Fibroblast of skin of right biceps (primary cell): ENCODE measurements around the gene JCHAIN.
"Not testable (repeated sequence)": the region's sequence is repeated elsewhere in the genome, so short reads cannot be mapped to it uniquely, and the experiment has no call there.

ENCODE experiments used
- DNase-seq: peaks from one replicate; pipeline ENCODE4 v3.0.0-alpha.2; 2013

JCHAIN gene

DNA sequence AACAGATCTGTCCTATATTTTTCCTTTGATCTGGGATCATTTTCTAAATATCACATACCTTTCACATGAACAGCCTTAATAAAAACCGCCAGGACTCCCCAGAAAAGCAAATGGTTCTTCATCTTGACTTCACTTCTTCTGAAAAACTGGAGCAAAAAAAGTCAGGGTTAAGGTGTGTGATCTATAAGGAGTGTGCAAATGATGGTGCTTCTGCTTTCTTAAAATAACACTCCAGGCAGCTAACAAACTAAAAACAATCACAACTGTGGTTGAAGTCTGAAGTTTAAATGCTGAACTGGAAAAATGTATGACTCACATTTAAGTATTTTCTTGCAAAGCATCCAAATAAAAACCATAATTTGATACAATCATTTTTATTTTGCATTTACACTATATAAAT is at the start of gene JCHAIN:
TSS of gene JCHAIN (minus strand) at position 140 of the 400 bp plus-strand sequence. CDS start at position 122, 18 bp downstream.
- peak; percentile 34 for DNase-seq

DNA sequence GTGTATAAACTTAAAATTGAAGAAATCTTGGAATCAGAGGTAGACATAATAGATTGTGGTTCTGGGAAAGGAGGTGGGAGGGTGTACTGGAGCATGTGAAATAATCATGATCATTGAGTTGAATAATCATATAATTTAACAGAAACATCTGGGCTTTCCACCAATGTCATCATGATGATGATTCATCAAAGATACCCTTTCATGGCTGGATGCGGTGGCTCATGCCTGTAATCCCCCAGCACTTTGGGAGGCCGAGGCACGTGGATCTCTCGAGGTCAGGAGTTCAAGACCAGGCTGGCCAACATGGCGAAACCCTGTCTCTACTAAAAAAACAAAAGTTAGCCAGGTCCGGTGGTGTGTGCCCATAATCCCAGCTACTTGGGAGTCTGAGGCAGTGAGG is 48.8 kb upstream of the JCHAIN start:
- DNase-seq, result peak; percentile 53

DNA sequence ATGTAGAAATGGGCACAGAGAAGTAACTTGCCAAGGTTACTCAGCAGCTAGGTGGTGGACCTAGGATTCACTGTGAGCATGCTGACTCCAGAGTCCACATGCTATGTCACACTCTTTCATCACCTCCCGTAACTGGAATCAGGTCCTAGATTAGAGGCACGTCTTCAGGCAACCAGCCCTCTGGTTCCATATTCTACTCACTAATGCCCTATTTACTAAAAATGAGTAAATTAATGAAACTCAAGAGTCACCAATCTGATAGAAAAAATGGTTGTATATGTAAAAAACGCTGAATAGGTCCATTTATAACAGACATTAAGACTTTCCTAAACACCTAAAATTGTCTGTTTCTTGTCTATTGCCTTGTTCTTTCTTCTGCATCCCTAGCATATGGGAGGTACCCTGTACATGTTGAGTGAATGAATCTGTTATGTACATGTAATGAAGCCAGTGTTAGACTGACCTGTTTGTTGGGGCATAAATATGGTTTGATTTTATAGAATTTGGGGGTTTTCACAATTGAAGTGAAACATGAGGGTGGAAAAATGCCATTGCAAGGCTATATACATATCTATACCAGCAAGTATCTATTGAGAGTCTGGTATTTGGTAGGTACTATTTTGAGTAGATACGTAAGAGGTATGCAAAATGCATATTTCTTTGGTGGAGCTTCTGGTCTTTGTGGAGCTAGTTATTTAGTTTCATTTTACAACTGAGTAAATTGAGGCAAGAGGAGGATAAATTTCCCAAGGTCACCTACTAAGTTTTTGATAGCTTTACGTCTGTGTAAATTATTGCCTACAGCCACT is 48.0 kb upstream of the JCHAIN start:
- no peak for DNase-seq

DNA sequence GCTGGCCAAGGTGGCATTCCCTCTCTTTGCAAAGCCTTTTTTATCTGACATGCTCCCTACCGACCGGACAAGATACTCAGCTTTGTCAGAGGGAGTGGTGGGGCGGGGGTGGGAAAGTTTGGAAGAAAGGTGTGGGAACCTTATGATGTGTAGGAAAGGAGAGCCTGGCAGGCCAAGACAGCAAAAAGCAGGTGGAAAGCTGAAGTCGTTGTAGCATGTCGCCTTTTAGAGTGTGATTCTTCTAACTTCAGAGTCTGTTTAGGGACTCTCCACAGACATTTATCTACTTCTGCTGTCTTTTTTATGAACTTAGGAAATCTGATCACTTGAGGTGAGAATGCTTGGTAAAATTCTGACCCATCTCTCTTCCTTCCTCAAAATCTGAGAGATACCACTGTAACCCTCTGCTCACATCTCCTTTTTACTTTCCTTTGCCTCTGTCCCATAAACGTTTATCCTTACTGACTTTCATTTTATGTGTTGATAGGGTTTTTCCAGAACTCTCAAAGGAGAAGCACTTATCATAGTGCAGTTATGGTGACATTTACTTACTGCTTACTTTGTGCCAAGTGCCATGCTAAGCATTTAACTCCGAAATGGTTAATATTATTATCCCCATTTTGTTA is 47.3 kb upstream of the JCHAIN start:
- DNase-seq, result no peak

DNA sequence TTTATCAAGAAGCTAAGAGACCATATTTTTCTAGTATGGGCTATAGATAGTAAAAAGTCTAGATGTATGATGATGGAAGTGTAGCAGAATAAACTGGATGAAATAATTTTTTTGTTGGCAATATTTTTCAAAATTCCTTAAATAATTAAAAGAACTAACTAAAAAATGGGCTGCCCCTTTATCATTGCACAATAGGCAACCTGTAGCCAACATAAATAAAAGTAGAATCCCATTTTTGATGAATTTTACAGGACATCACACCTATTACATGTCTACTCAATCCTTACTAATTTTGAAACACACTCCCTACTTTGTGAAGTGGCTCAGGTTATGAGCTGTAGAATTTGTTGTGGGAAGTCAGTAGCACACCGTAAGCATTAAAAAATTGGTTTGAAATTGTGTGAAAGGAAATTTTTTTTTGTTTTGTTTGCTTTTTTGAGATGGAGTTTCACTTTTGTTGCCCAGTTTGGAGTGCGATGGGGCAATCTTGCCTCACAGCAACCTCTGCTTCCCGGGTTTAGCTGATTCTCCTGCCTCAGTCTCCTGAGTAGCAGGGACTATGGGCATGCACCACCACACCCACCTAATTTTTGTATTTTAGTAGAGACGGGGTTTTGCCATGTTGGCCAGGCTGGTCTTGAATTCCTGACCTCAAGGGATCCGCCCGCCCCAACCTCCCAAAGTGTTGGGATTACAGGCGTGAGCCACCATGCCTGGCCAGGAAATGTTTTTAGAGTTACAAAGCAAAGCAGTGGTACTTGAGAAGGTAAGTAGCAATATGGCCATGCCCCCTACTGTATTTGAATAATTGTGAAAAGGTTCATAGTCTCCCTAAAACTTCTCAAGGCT is 46.5 kb upstream of the JCHAIN start:
- no peak for DNase-seq

DNA sequence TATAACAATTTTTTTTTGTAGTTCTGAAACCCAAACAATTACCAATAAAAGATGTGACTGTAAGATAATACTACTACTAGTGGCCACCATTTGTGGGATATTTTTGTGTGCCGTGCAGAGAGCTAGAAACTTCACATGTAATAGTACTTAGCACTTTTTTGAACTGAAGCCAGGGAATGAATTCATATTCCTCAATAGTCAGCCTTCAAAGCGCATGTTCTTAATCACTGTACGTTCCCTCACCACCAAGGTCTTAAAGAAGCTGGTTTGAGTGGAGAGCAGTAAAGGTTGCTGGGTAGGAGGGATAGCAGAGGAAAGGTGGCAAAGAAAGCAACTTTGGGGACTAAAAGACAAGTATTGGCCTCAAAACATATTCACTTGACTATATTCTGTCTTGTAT is 45.8 kb upstream of the JCHAIN start:
- DNase-seq, result peak; percentile 22

DNA sequence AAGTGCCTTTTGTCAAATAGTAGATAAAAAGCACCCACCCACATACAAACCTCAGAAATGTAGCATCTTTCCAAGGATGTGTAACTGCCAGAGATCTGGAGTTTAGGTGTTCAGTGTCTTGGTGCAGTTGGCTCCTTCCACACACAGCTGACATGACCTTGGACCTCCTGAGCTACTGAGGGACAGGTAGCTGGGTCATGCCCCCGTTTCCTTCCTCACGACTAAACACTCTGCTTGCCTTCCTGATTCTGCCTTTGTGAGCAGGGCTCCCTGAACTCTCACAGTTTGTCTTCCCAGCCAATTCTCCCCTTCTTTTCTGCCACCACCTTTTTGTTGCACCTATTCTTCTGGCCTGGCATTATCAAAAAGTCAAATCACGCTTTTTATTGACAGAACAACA is 45.3 kb upstream of the JCHAIN start:
- DNase-seq, result no peak

DNA sequence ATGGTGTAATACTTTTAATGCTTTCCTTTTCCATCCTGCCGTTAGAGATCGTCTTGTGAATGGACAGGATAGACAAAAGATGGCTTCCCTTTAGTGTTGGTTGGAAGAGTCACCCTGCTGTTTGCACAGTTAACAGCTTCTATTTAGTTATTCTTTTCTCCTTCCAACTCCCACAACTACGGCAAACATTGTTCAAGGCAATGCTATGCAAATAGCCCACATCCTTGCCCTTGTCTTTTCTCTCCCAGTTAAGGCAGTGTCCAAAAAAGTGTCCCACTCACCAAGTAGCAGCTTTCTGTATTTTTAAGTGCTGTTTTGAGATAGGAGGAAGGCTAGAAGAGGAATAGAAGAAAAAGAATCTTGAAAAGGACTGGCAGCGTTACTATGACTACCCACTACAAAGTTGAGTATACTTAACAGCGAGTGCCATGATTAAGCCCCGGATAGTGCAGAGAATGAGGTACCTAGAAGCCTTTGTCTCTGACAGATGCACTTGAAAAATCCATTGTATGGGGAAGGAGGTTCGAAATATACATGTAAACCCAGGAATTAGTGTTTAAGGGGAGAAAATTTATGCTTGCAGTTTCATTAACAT is 43.4 kb upstream of the JCHAIN start:
- DNase-seq, result no peak

DNA sequence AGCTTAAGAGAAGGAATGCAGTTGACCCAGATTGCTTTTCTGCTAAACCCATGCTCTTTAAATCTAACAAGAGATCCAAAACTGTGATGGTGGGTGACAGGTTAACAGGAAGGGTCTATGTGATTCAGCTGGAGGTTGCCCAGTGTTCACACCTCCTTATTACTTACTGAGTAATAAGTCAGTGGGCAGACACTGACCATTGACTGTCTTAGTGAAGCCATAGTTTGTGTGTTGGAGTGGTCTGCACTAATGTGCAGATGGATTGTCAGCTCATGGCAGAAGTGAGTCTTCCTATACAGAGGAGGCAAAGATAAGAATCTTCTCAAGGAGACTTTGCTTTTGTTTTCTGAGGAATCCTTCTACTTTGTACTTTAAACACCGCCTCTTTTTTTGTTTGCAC is 40.2 kb upstream of the JCHAIN start:
- no peak for DNase-seq

DNA sequence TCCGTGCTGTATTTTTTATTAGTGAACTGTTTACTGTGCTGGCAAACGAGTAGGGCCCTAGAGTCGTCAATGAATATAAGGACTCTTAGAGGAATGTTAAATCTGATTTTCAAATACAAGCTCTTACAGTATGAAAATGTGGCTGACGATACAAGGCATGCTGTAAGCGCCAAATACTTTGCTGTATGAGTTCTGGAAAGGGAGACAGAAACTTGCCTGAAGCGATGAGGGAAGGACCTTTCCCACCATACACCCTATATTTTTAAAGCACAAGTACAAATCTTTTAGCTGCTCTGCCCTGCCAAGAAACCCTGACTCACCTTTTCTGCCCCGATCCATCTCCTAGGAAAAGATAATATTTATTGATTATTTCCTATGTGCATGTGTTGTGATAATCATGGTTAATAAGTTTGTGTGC is 39.7 kb upstream of the JCHAIN start:
- DNase-seq, result no peak

DNA sequence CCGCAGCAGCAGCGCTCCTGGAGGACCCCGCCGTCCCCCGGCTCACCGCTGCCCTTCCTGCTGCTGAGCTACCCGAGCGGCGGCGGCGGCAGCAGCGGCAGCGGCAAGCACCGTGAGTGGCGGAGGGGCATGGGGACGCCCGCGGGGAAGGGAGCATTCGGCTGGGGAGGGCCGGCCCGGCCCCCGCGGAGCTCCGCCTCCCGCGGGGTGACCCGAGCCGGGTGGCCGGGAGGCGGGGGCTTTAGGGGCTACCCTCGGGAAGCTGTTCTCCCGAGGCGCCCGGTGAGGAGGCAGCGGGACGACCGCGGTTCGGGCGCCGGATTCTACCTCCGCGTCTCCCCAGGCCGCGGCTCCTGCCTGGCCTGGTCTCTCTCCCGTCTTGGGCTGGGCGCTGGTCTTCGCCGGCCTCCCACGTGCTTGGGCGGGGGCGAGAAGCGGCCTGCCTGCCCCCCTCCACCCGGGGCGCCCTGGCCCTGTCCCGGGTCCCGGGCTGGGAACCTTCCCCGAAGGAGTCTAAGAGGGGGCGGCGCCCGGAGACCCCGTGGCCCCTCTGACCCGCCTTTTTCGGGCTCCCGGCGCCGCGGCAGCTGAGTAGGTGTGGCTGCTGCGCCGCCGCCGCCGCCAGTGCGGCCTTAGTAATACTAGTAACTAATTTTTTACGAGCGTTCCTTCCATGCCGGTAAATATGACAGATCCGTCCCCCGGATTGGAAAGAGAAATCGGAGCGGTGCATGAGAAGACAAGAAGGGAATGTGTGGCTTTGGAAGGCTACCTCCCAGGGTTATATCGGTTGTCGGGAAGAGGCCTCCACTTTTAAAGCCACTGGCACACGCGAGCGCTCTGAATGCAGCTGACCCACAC is 39.1 kb upstream of the JCHAIN start:
- peak; percentile 71 for DNase-seq

DNA sequence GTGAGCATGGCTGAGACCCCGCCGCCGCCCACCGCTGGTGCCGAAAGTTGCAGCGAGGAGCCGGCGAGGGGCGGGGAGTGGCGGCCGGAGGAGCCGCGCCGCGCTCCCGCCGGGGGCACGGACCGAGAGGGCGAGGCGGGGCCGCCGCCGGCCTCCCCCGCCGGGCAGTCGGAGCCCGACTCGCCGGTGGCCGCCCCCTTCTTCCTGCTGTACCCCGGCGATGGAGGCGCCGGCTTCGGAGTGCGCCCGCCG is 38.5 kb upstream of the JCHAIN start:
- DNase-seq, result no peak

DNA sequence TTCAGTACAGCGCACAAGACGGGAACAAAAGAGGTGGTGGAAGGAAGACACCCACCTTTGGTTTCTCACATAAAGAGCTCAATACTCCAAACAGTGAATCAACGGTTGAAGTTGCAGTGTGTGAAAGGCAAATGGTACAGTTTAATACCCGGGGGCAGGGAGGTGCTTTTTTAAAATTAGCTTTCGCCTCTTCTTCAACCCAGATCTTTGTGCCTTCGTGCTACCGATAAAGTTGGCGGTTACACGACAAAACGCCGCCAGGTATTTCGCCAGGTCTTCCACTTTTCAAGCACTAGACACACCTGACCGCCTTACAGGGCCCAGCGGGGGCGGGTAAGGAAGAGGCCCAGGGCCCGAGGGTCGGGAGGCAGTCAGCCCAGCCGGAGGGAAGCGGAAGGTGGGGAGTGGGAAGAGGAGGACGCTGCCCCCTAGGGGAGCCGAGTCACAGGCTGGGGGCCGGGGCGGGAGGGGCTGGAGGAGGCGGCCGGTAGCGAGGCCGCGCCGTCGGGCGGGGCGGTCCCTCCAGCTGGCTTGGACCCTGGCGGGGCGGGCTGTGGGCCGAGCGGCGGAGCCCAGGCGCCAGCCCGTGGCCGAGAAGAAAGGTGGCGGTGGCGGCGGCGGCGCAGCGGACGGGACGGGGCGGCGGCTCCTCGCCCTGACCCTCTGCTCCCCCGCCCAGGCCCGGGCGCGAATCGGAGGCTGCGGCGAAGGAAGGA is 38.1 kb upstream of the JCHAIN start:
- peak; percentile 79 for DNase-seq

DNA sequence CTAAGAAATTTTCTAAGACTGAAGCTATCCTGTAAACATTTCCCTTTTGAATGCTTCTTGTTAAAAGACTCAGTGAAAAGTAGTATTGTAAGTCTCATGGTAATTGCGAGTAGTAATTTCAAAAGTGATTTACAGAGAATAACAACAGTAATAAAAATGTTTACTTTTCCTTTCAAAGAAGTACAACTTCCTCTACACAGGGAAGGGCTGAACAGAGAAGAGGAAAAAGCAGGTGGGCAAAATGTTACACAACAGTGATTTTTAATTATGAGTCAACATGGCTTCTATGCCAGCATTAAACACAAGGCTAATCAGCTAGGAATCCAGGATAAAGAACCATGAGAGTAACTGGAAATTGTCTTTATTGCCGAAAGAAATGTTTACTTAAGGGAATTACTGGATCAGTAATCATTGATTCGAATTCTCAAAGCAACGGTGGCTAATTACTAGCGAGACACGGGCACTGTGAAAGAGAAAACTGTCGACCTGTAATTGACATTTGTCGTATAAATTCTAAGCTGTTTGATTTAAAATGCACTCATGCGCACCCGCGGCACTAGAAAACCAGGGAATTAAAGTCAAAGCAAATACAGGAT is 37.4 kb upstream of the JCHAIN start:
- peak; percentile 52 for DNase-seq

DNA sequence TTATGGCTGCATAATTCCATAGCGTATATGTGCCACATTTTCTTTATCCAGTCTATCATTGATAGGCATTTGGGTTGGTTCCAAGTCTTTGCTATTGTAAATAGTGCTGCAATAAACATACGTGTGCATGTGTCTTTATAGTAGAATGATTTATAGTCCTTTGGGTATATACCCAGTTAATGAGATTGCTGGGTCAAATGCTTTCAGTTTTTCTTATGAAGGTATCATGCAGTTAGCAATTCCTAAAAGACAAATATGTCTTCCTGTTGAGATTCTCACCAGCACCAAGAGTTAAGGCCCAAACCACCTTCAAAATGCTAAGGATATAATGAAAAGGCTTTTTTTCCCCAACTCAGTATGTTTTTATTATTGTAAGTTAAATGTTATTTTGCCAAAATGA is 36.3 kb upstream of the JCHAIN start:
- not testable (repeated sequence) for DNase-seq

DNA sequence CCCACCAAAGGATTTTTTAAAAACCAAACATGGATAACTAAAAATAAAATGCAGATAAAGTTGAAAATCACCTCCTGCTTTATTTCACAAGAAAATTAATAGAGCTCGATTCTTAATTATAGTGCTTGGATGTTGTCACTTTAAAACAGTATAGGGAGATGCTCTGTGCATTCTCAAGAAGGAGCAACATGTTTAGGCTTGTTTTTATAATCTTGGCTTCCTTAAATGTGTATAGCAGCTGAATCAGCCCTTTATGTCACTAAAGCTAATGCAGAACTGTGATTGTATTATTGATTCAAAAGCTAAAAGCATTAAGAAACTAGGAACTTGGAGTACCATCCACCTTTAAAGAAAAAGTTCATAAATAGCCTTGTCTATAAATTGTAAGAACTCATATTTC is 35.0 kb upstream of the JCHAIN start:
- DNase-seq, result no peak

DNA sequence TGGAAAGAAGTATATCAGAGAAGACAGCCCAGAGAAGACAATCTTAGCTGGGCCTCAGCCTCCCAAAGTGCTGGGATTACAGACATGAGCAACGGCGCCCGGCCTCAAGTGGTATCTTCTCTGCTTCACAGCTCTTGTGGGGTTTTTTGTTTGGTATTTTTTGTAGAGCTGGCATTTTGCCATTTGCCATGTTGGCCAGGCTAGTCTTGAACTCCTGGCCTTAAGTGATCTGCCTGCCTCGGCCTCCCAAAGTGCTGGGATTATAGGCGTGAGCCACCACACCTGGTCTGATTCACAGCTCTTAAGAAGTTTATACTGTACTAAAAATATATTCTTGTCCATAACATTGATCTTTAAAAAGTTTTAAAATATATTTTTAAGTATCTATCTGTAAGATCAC is 34.4 kb upstream of the JCHAIN start:
- no peak for DNase-seq

DNA sequence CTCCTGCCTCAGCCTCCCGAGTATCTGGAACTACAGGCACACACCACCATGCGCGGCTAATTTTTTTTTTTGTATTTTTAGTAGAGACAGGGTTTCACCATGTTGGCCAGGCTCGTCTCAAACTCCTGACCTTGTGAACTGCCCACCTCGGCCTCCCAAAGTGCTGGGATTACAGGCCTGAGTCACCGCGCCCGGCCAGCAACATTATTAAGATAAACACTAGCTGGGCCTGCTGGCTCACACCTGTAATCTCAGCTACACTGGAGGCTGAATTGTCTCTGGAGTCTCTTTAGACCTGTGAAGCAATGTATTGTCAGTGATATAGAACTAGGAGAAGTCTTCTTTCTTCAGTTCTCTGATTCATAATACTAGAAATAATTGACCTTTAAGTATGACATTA is 32.1 kb upstream of the JCHAIN start:
- not testable (repeated sequence) for DNase-seq

DNA sequence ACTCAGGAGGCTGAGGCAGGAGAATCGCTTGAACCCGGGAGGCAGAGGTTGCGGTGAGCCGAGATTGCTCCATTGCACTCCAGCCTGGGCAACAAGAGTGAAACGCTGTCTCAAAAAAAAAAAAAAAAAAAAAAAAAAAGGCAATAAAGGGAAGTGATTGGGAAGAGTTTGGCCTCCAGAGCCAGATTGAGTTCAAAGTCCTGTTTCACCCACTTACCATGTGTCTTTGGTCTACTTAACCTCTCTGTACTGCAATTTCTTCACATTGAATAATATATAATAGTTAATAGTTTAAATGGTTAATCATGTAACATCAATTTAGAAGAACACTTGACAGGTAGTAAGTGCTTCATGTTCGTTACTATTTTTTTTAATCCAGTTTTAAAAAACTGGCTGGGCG is 28.3 kb upstream of the JCHAIN start:
- not testable (repeated sequence) for DNase-seq

DNA sequence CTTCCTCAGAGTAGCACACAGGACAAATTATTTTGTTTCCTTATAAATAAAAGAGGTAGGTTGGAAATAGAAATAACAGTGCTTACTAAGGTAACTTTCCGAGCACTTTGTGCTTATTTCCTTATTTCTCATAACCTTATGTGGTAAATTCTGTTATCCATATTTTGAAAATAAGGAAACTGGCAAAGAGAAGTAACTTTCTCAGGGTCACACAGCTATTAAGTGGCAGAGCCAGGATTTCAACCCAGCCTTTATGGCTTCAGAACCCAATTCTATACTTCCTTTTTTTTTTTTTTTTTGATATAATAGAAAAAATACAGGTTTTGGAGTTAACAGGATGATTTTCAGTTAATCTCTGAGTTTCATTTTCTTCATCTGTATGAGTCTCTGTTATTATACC is 25.4 kb upstream of the JCHAIN start:
- DNase-seq, result no peak

DNA sequence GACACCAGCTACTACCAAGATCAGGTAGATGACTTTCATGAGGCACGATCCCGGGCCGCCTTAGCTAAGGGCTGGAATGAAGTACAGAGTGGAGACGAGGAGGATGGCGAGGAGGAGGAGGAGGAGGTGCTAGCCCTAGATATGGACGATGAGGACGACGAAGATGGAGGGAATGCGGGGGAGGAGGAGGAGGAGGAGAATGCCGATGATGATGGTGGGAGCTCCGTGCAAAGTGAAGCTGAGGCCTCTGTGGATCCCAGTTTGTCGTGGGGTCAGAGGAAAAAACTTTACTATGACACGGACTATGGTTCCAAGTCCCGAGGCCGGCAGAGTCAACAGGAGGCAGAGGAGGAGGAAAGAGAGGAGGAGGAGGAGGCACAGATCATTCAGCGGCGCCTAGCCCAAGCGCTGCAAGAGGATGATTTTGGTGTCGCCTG is 22.5 kb upstream of the JCHAIN start:
- DNase-seq, result no peak
